Measurements from ENCODE around the gene CBLN3.

Gene CBLN3

DNA sequence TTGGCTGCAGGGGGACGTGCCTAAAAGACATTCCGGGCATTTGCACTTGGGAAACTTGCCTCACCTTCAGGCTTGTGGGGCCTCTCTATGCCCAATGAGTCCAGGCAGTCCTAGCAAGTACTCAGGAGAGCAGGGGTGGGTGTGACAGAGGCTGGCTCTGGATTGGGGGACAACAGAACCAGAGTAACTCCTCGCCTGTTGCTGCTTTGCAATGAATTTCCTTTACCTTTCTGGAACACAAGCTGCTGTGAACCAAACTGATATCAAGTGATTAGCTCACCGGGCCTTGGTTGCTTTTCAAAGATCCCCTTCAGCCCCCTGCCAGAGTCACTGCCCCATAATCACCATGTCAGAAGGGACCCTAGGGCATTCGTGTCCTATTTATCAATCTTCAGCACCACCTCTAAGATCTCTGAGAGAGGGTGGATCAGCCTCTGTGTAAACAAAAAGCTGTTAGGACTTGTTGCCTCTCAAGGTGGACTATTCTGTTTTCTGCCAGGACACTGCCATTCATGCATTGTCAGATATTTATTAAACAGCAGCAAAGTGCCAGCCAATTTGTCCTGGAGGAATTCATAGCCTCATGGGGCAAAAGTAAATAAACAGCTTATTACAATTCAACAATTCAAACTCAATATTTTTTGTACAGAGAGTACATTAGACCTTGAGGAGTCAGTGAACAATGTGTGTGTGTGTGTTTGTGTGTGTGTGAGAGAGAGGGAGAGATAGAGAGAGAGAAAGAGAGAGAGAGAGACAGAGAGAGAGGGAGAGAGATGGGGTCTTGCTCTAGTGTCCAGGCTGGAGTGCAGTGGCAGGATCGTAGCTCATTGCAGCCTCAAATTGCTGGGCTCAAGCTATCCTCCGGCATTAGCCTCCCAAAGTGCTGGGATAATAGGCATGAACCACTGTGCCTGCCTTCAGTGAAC lies 50.2 kb downstream of the CBLN3 start:
- no peak for ATAC-seq

DNA sequence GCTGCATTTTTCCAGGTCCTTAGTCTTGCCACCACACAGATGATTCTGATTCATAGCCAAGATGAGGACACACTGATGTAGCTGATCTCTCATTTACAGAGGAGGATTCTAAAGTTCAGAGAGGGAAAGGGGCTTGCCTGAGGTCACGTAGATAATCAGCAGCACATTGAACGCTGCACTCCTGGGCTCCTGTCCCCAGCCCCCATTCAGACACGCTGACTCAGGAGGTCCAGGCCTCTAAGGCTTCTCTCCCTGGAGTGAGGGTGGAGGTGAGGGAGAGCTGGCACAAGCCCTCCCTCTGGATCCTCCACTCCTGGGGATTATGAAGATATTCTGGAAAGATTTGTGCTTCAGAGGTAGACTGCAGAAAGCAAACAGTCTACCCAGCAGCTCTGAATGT lies 51.1 kb downstream of the CBLN3 start:
- no peak for ATAC-seq

DNA sequence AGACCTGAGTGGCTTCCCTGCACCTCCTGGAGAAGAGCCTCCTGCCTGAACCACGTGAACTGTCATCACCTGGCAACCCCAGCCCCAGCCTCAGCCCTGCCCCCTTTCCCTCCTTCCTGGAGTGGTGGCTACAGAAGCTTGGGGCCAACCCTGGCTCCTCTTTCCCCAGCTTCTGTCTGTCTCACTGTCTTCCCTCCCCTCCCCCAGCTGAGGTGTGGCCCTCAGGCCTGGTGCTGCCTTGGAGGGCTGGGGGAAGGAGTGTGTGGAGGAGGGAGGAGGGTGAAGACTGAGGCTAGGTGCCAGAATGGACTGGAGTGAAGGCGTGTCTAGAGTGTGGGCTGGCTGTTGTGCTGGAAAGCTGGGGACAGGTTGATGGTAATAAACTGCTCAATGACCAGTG lies 51.8 kb downstream of the CBLN3 start:
- ATAC-seq, result no peak

- ATAC-seq, result no peak
Measured at GRCh38 chr14:24377126-24377525, 52.3 kb downstream of the CBLN3 start.

All from activated CD4-positive, CD25-positive, alpha-beta regulatory T cell treated with anti-CD3 and anti-CD28 coated beads, Interleukin-2, amount 50 U/mL, for 24 hours (primary cell).